ENCODE results near the gene HHIPL1.

DNA sequence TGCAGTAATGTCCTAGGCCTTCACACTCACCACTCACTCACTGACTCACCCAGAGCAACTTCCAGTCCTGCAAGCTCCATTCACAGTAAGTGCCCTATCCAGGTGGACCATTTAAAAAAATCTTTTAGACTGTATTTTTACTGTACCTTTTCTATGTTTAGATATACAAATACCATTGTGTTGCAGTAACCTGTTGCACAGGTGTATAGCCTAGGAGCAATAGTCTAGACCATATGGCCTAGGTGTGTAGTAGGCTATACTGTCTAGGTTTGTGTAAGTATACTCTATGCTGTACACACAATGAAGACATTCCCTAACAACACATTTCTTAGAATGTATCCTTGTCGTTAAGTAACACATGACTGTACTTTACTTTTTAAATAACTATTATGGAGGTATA is 56.3 kb downstream of the HHIPL1 start:
- TF ChIP-seq, protein P1, sequence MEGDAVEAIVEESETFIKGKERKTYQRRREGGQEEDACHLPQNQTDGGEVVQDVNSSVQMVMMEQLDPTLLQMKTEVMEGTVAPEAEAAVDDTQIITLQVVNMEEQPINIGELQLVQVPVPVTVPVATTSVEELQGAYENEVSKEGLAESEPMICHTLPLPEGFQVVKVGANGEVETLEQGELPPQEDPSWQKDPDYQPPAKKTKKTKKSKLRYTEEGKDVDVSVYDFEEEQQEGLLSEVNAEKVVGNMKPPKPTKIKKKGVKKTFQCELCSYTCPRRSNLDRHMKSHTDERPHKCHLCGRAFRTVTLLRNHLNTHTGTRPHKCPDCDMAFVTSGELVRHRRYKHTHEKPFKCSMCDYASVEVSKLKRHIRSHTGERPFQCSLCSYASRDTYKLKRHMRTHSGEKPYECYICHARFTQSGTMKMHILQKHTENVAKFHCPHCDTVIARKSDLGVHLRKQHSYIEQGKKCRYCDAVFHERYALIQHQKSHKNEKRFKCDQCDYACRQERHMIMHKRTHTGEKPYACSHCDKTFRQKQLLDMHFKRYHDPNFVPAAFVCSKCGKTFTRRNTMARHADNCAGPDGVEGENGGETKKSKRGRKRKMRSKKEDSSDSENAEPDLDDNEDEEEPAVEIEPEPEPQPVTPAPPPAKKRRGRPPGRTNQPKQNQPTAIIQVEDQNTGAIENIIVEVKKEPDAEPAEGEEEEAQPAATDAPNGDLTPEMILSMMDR (IDR thresholded peaks at IDR 0.05; ENCODE audit: insufficient read depth, low read length) = no peak
- TF ChIP-seq POLR2AphosphoS5 (IDR thresholded peaks at IDR 0.05; ENCODE audit: low read depth) = no peak
